Measurements from ENCODE around the gene POLR1E. TPM values are rescaled to one million over a fixed set of nuclear protein-coding genes. Genes with fewer than 3 reads are reported as not detected.
A peak's percentile ranks its signal among the peaks of the same experiment; 100 is the strongest.
"Not testable (repeated sequence)": the region's sequence is repeated elsewhere in the genome, so short reads cannot be mapped to it uniquely, and the experiment has no call there.

The POLR1E gene
- total and polyA plus RNA-seq, 2 donors (not counting 3 experiments of a cell fraction or from before 2014, with no cell fraction given), result 9.0 to 21.2 TPM

GRCh38 chr9:37466037-37466709 is 19.6 kb upstream of the POLR1E start:
- FAIRE-seq (peak; percentile 56), DNase-seq (ENCODE audit: low read depth, low spot score) (peak; percentile 67)
- no peak for TF ChIP-seq CTCF (IDR thresholded peaks at IDR 0.05; ENCODE audit: extremely low read depth in 1 of 2, insufficient read depth in 1 of 2, low read depth in 1 of 2, low read length in 2 of 2)
- no peak for TF ChIP-seq JUN (IDR thresholded peaks at IDR 0.05; ENCODE audit: borderline replicate concordance, insufficient read depth, insufficient read length, low read depth)
- no peak for TF ChIP-seq FOS (IDR thresholded peaks at IDR 0.05; ENCODE audit: borderline replicate concordance, insufficient read depth, low read length)
- no peak for TF ChIP-seq EZH2 (IDR thresholded peaks at IDR 0.05; ENCODE audit: borderline replicate concordance, low read depth, low read length, severe bottlenecking)
- no peak for TF ChIP-seq MYC (IDR thresholded peaks at IDR 0.05; ENCODE audit: low read depth, low read length)
- TF ChIP-seq GATA2 (IDR thresholded peaks at IDR 0.05; ENCODE audit: insufficient read depth, insufficient read length, low read depth, low read length), result no peak
- TF ChIP-seq POLR2A (IDR thresholded peaks at IDR 0.05; ENCODE audit: low read depth, low read length), result no peak
- no peak for TF ChIP-seq MAX (IDR thresholded peaks at IDR 0.05; ENCODE audit: insufficient read depth, insufficient read length)
- TF ChIP-seq POLR2AphosphoS5 (IDR thresholded peaks at IDR 0.05; ENCODE audit: insufficient read depth, low read depth, low read length), result no peak
- Histone ChIP-seq H3K9ac (replicated peaks; ENCODE audit: extremely low read depth, insufficient read depth, low read length) (peak overlapping the region; percentile 81), H3K4me2 (ENCODE audit: insufficient read depth, low read length) (peak overlapping the region; percentile 71), H3K4me1 (ENCODE audit: control insufficient read depth, extremely low read depth, insufficient read depth, low read length) (peaks cover 17% of the 10 kb centered on the region), H3K9me3 (replicated peaks; ENCODE audit: control insufficient read depth, insufficient read depth, low read length) (no peaks in the 10 kb centered on the region), H3K4me3 (replicated peaks in 1 of 3; ENCODE audit: insufficient read depth in 1 of 3, low read depth in 1 of 3, low read length in 3 of 3) (peak overlapping the region; percentile 25 to 67 (median 53)), H3K27me3 (ENCODE audit: control insufficient read depth in 2 of 2, insufficient read depth in 2 of 2, low read length in 2 of 2) (no peaks in the 10 kb centered on the region), H2AFZ (ENCODE audit: low read depth, low read length) (peak overlapping the region; percentile 58), H3K36me3 (ENCODE audit: control insufficient read depth in 2 of 2, extremely low read depth in 1 of 2, insufficient read depth in 2 of 2, low read length in 2 of 2) (no peaks in the 10 kb centered on the region), H3K9me1 (replicated peaks; ENCODE audit: control insufficient read depth, extremely low read depth, insufficient read depth, low read length) (no peaks in the 10 kb centered on the region), H3K79me2 (ENCODE audit: control insufficient read depth, insufficient read depth, low read length) (peaks cover 33% of the 10 kb centered on the region), H4K20me1 (replicated peaks; ENCODE audit: control insufficient read depth, extremely low read depth, insufficient read depth, low read length) (no peaks in the 10 kb centered on the region), H3K27ac (ENCODE audit: insufficient read depth, low read depth, low read length) (peak overlapping the region; percentile 69)
- ChIA-PET POLR2A (interaction anchor here (0.7 to 2.2 kb wide), 2 partner anchors 19 to 20 kb away, joined by 4 to 9 read pairs; partner anchors contain the start of gene POLR1E), CTCF (interaction anchor here (0.6 to 1.1 kb wide), 5 partner anchors 16 to 470 kb away, joined by 3 to 4 read pairs (median 3); no protein-coding TSS in a partner anchor)
- intact Hi-C loops (cut with micrococcal nuclease), result no loop called here
- dilution Hi-C loops (cut with MboI; ENCODE audit: extremely low pct_ligation_motif_present, low sequenced_read_pairs), result no loop called here
- TSS peak; percentile 91 for BruUV-seq (replicated peaks)

- BruUV-seq (replicated peaks); H2AFZ ChIP-seq (ENCODE audit: low read depth, low read length); H3K27ac ChIP-seq (ENCODE audit: insufficient read depth, low read depth, low read length); CTCF ChIA-PET; dilution Hi-C loops (cut with MboI; ENCODE audit: extremely low pct_ligation_motif_present, low sequenced_read_pairs); H3K27me3 ChIP-seq (ENCODE audit: control insufficient read depth in 2 of 2, insufficient read depth in 2 of 2, low read length in 2 of 2); DNase-seq (ENCODE audit: low read depth, low spot score); H3K4me2 ChIP-seq (ENCODE audit: insufficient read depth, low read length); H3K4me3 ChIP-seq (replicated peaks in 1 of 3; ENCODE audit: insufficient read depth in 1 of 3, low read depth in 1 of 3, low read length in 3 of 3); H4K20me1 ChIP-seq (replicated peaks; ENCODE audit: control insufficient read depth, extremely low read depth, insufficient read depth, low read length); FAIRE-seq; intact Hi-C loops (cut with micrococcal nuclease); H3K9ac ChIP-seq (replicated peaks; ENCODE audit: extremely low read depth, insufficient read depth, low read length); H3K9me3 ChIP-seq (replicated peaks; ENCODE audit: control insufficient read depth, insufficient read depth, low read length); H3K36me3 ChIP-seq (ENCODE audit: control insufficient read depth in 2 of 2, extremely low read depth in 1 of 2, insufficient read depth in 2 of 2, low read length in 2 of 2); H3K9me1 ChIP-seq (replicated peaks; ENCODE audit: control insufficient read depth, extremely low read depth, insufficient read depth, low read length); POLR2A ChIA-PET: not testable (repeated sequence)
- Histone ChIP-seq H3K4me1 (ENCODE audit: control insufficient read depth, extremely low read depth, insufficient read depth, low read length) (peaks cover 26% of the 10 kb centered on the region), H3K79me2 (ENCODE audit: control insufficient read depth, insufficient read depth, low read length) (peaks cover 20% of the 10 kb centered on the region)
Measured at GRCh38 chr9:37467530-37467929, 18.2 kb upstream of the POLR1E start.
